Measurements from ENCODE around the gene MBIP. TPM values are rescaled to one million over a fixed set of nuclear protein-coding genes. Genes with fewer than 3 reads are reported as not detected.

The MBIP gene
- total RNA-seq, 4 donors from 2014 or later: 18.7 to 33.4 (median 28.9) TPM

GRCh38 chr14:36258241-36258640 lies 62.2 kb downstream of the MBIP start:
- H3K36me3 ChIP-seq: no peaks in the 10 kb centered on the region
- H3K27me3 ChIP-seq: no peaks in the 10 kb centered on the region
- DNase-seq: no peak
- no peaks in the 10 kb centered on the region for H3K9me3 ChIP-seq
- TF ChIP-seq CTCF (IDR thresholded peaks at IDR 0.05): no peak
- no peak for TF ChIP-seq POLR2A (IDR thresholded peaks at IDR 0.05)
- intact Hi-C loops (cut with DNase I; ENCODE audit: low total_unique reads): no loop called here
- H3K4me1 ChIP-seq: no peaks in the 10 kb centered on the region
- no peak overlapping the region for H3K4me3 ChIP-seq
- no peak overlapping the region for H3K27ac ChIP-seq

GRCh38 chr14:36256126-36256801 lies 64.2 kb downstream of the MBIP start:
- intact Hi-C loops (cut with DNase I; ENCODE audit: low total_unique reads): no loop called here
- TF ChIP-seq CTCF (IDR thresholded peaks at IDR 0.05) (no peak), POLR2A (IDR thresholded peaks at IDR 0.05) (no peak)
- no peak overlapping the region for H3K27ac ChIP-seq
- no peak for DNase-seq
- no peaks in the 10 kb centered on the region for H3K9me3 ChIP-seq
- no peaks in the 10 kb centered on the region for H3K4me1 ChIP-seq
- H3K4me3 ChIP-seq: no peak overlapping the region
- no peaks in the 10 kb centered on the region for H3K36me3 ChIP-seq
- H3K27me3 ChIP-seq: no peaks in the 10 kb centered on the region

- TF ChIP-seq CTCF (IDR thresholded peaks at IDR 0.05) (no peak), POLR2A (IDR thresholded peaks at IDR 0.05) (no peak)
- no peak for DNase-seq
- intact Hi-C loops (cut with DNase I; ENCODE audit: low total_unique reads): no loop called here
These were observed 66.3 kb downstream of the MBIP start for GRCh38 chr14:36254020-36254624.

More at GRCh38 chr14:36254020-36254624, 66.3 kb downstream of the MBIP start:
- H3K9me3 ChIP-seq: no peaks in the 10 kb centered on the region
- H3K4me1 ChIP-seq: no peaks in the 10 kb centered on the region
- no peaks in the 10 kb centered on the region for H3K27me3 ChIP-seq
- H3K4me3 ChIP-seq: no peak overlapping the region
- no peak overlapping the region for H3K27ac ChIP-seq
- H3K36me3 ChIP-seq: no peaks in the 10 kb centered on the region

Other genes with a start within 250 kb of the MBIP start
- not detected for gene PTCSC3, start 143.9 kb downstream of the MBIP start, total RNA-seq
- not detected for gene NKX2-1, start 199.6 kb upstream of the MBIP start, total RNA-seq